ENCODE data around the gene ACVR2A. TPM values are rescaled to one million over a fixed set of nuclear protein-coding genes. Genes with fewer than 3 reads are reported as not detected.
A peak's percentile ranks its signal among the peaks of the same experiment; 100 is the strongest.

ACVR2A gene
- total and polyA plus RNA-seq, 9 of the 15 experiments (the other 6 are each of a cell fraction or from before 2014, with no cell fraction given): 1.2 to 3.9 (median 2.4) TPM

DNA sequence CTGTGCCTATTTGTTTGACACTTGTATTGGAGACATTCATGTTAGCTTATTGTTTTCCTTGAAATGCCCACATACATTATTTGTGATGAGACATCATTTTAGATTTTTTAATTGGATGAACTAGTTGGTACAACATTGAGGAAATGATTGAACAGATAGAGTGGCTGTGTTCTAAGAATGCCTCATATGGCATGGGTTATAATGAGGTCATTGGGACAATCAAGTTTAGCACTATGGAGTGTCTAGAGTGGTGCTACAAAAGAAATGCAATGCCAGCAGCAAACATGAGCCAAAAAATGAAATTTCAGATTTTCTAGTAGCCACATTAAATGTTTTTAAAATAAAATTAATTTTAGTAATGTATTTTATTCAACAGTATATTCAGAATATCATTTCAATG lies 28.1 kb downstream of the ACVR2A start (continued):
- TF ChIP-seq ELK1 (CRISPR knock-in tag; IDR thresholded peaks at IDR 0.05) (no peak), EP400 (IDR thresholded peaks at IDR 0.05) (no peak), ARID1B (IDR thresholded peaks at IDR 0.05) (no peak), TFAM (CRISPR knock-in tag; conservative IDR thresholded peaks at IDR 0.05) (no peak), MAZ (CRISPR knock-in tag; conservative IDR thresholded peaks at IDR 0.05 in 1 of 2, IDR thresholded peaks at IDR 0.05 in 1 of 2) (no peak), BRF1 (IDR thresholded peaks at IDR 0.05; ENCODE audit: borderline replicate concordance, extremely low read depth, insufficient read length) (no peak), NFE2 (IDR thresholded peaks at IDR 0.05; ENCODE audit: low read depth) (no peak)

- no peak overlapping the region for H3K4me3 ChIP-seq
- WGBS (ENCODE audit: insufficient coverage, low coverage, missing lambda C conversion rate): 0% methylated on average over 1 of the region's 1 CpG
- intact Hi-C loops (cut with micrococcal nuclease): no loop called here
- H3K4me1 ChIP-seq (replicated peaks in 1 of 2; ENCODE audit: control insufficient read depth in 2 of 2, insufficient read depth in 2 of 2, low read length in 2 of 2): no peaks in the 10 kb centered on the region
- H3K4me2 ChIP-seq (ENCODE audit: insufficient read depth, low read length): no peak overlapping the region
- in situ Hi-C loops (cut with MboI): no loop called here
- DNase-seq (ENCODE audit: extremely low read depth in 1 of 4, low spot score in 3 of 4): no peak
- no peaks in the 10 kb centered on the region for H3K79me2 ChIP-seq (ENCODE audit: control insufficient read depth, insufficient read depth, low read length)
- no peak overlapping the region for H3K9ac ChIP-seq (ENCODE audit: insufficient read depth in 1 of 2, low read depth in 2 of 2, low read length in 2 of 2)
- no TSS peak for BruUV-seq (replicated peaks)
- FAIRE-seq: no peak
- no peak overlapping the region for H3K27ac ChIP-seq (ENCODE audit: extremely low read depth, low read depth, low read length)
- ChIA-PET POLR2A (no interaction called here), CTCF (ENCODE audit: low intra/inter-chr PET ratio) (no interaction called here)
- no peak for TF ChIP-seq ZNF280A (IDR thresholded peaks at IDR 0.05; ENCODE audit: low read depth, partially characterized antibody)
- peak; percentile 81 for TF ChIP-seq RBM25 (IDR thresholded peaks at IDR 0.05; ENCODE audit: low read depth, low read length, severe bottlenecking)
- H3K27me3 ChIP-seq (ENCODE audit: control insufficient read depth in 2 of 2, insufficient read depth in 2 of 2, low read length in 2 of 2): no peaks in the 10 kb centered on the region
- no peak for ATAC-seq
- no peaks in the 10 kb centered on the region for H3K36me3 ChIP-seq (ENCODE audit: control insufficient read depth, insufficient read depth, low read length)
- no peaks in the 10 kb centered on the region for H3K9me1 ChIP-seq (ENCODE audit: control insufficient read depth, insufficient read depth, low read length)
- H2AFZ ChIP-seq (ENCODE audit: low read depth, low read length): no peak overlapping the region
- H4K20me1 ChIP-seq (replicated peaks; ENCODE audit: control insufficient read depth, insufficient read depth, low read length): no peaks in the 10 kb centered on the region
- no peaks in the 10 kb centered on the region for H3K9me3 ChIP-seq (replicated peaks; ENCODE audit: control insufficient read depth, insufficient read depth, low read depth, low read length)
Measured at GRCh38 chr2:147873859-147874483, 29.1 kb downstream of the ACVR2A start.
